ENCODE measurements around the gene NUP210L. TPM values are rescaled to one million over a fixed set of nuclear protein-coding genes. Genes with fewer than 3 reads are reported as not detected.
A peak's percentile ranks its signal among the peaks of the same experiment; 100 is the strongest.

Gene NUP210L
- total and polyA plus RNA-seq, 9 of the 15 experiments (the other 6 are each of a cell fraction or from before 2014, with no cell fraction given) = 0.01 to 0.04 TPM; not detected in 7

- no peak for TF ChIP-seq ZNF639 (CRISPR knock-in tag; conservative IDR thresholded peaks at IDR 0.05 in 1 of 2, IDR thresholded peaks at IDR 0.05 in 1 of 2)
- no peak for TF ChIP-seq TRIM25 (IDR thresholded peaks at IDR 0.05; ENCODE audit: borderline replicate concordance)
- no peak for TF ChIP-seq POLR3G (IDR thresholded peaks at IDR 0.05; ENCODE audit: extremely low read depth, insufficient read length, insufficient replicate concordance)
Measured at GRCh38 chr1:154192476-154192875, 37.6 kb upstream of the NUP210L start (continued).

- no peak for DNase-seq (ENCODE audit: extremely low read depth in 1 of 4, low spot score in 3 of 4)
- in situ Hi-C loops (cut with MboI) (loop anchor here (5.0 kb wide), 2 partner anchors 55 to 145 kb away; no protein-coding TSS in a partner anchor), intact Hi-C loops (cut with micrococcal nuclease) (loop anchor here (10.0 kb wide), 1 partner anchor 273 kb away; no protein-coding TSS in a partner anchor)
- Histone ChIP-seq H3K27me3 (ENCODE audit: control insufficient read depth in 2 of 2, insufficient read depth in 2 of 2, low read length in 2 of 2) (no peaks in the 10 kb centered on the region), H4K20me1 (replicated peaks; ENCODE audit: control insufficient read depth, insufficient read depth, low read length) (no peaks in the 10 kb centered on the region), H3K4me1 (replicated peaks in 1 of 2; ENCODE audit: control insufficient read depth in 2 of 2, insufficient read depth in 2 of 2, low read length in 2 of 2) (peaks cover 8 to 25% of the 10 kb centered on the region in 2 experiments; a peak in 4 of 5 replicates), H3K9me3 (replicated peaks; ENCODE audit: control insufficient read depth, insufficient read depth, low read depth, low read length) (no peaks in the 10 kb centered on the region), H3K27ac (ENCODE audit: extremely low read depth, low read depth, low read length) (no peak within 1 kb of the TSS), H3K4me3 (no peak within 1 kb of the TSS), H3K79me2 (ENCODE audit: control insufficient read depth, insufficient read depth, low read length) (no peaks in the 10 kb centered on the region), H2AFZ (ENCODE audit: low read depth, low read length) (0 out of 2 replicates have a peak within 1 kb of the TSS, but pooled peaks have one; percentile 44), H3K9ac (ENCODE audit: insufficient read depth in 1 of 2, low read depth in 2 of 2, low read length in 2 of 2) (peak within 1 kb of the TSS in 1 of 2 experiments; percentile 2; a peak in 1 of 4 replicates), H3K36me3 (ENCODE audit: control insufficient read depth, insufficient read depth, low read length) (no peaks in the 10 kb centered on the region), H3K4me2 (ENCODE audit: insufficient read depth, low read length) (peak within 1 kb of the TSS; percentile 12; the same call in 1 of the 2 replicates), H3K9me1 (ENCODE audit: control insufficient read depth, insufficient read depth, low read length) (no peaks in the 10 kb centered on the region)
- CTCF ChIA-PET (ENCODE audit: low intra/inter-chr PET ratio) = no interaction called here
- peak; percentile 6 for FAIRE-seq
- ATAC-seq = peak; percentile 20; the same call in 2 of the 3 replicates
- no TSS peak for BruUV-seq (replicated peaks)
- POLR2A ChIA-PET = interaction anchor here (0.6 to 2.9 kb wide), 7 partner anchors 10 to 903 kb away, joined by 3 to 12 read pairs (median 3); partner anchors contain the start of genes RPS27 and UBAP2L
- 0% methylated on average over 1 of the region's 1 CpG for WGBS (ENCODE audit: insufficient coverage, low coverage, missing lambda C conversion rate)
- TF ChIP-seq CTCF (IDR thresholded peaks at IDR 0.05 in 2 of 3, conservative IDR thresholded peaks at IDR 0.05 in 1 of 3; ENCODE audit: insufficient read depth in 2 of 3, low read depth in 1 of 3, low read length in 3 of 3) (peak in 1 of 3 experiments; percentile 2; a peak in 1 of 6 replicates), NR1H2 (CRISPR knock-in tag; IDR thresholded peaks at IDR 0.05) (no peak), NCOA6 (IDR thresholded peaks at IDR 0.05) (no peak), POLR2AphosphoS2 (IDR thresholded peaks at IDR 0.05; ENCODE audit: low read length) (no peak), SRF (CRISPR knock-in tag; IDR thresholded peaks at IDR 0.05) (peak in 1 of 2 experiments; percentile 76; a peak in 1 of 4 replicates), SOX6 (IDR thresholded peaks at IDR 0.05) (0 out of 2 replicates have a peak, but pooled peaks have one; percentile 14)
Measured at GRCh38 chr1:154191990-154192461, 37.2 kb upstream of the NUP210L start, which contains the start of gene TPM3. TSS of gene TPM3 (minus strand) at chr1:154192100. CDS start at chr1:154192018, 82 bp downstream.

Measured in K562 (cell line).